NCI-H345 treated with DMSO at 0.1 percent for 48 hours (cell line): ENCODE data around the gene CHRNA4.

ENCODE experiments used
- DNase-seq: peaks from one replicate; lab custom pipeline; 2025; ENCODE audit not compliant: unreplicated experiment; lab: John Stamatoyannopoulos, UW

The CHRNA4 gene

GRCh38 chr20:63322933-63323273 is 38.2 kb downstream of the CHRNA4 start:
- no peak for DNase-seq

- DNase-seq = no peak
Observed at GRCh38 chr20:63322146-63322932, 38.8 kb downstream of the CHRNA4 start.

GRCh38 chr20:63321148-63321831 is 39.9 kb downstream of the CHRNA4 start:
- DNase-seq = no peak

GRCh38 chr20:63320616-63321147 is 40.5 kb downstream of the CHRNA4 start:
- no peak for DNase-seq

- no peak for DNase-seq
Observed at GRCh38 chr20:63320041-63320511, 41.1 kb downstream of the CHRNA4 start.

GRCh38 chr20:63319164-63320040 is 41.7 kb downstream of the CHRNA4 start:
- no peak for DNase-seq

GRCh38 chr20:63318391-63319163 is 42.6 kb downstream of the CHRNA4 start:
- DNase-seq = no peak

- peak; percentile 16 for DNase-seq
Observed at GRCh38 chr20:63317601-63318291, 43.4 kb downstream of the CHRNA4 start.

GRCh38 chr20:63317061-63317460 is 44.1 kb downstream of the CHRNA4 start:
- DNase-seq = no peak

GRCh38 chr20:63316502-63316921 is 44.6 kb downstream of the CHRNA4 start:
- no peak for DNase-seq

GRCh38 chr20:63315731-63316491 is 45.2 kb downstream of the CHRNA4 start:
- no peak for DNase-seq

- no peak for DNase-seq
Observed at GRCh38 chr20:63315240-63315689, 45.9 kb downstream of the CHRNA4 start.

- DNase-seq = no peak
Observed at GRCh38 chr20:63314566-63315239, 46.4 kb downstream of the CHRNA4 start.

- no peak for DNase-seq
Observed at GRCh38 chr20:63314015-63314471, 47.1 kb downstream of the CHRNA4 start.

- DNase-seq = no peak
Observed at GRCh38 chr20:63313349-63314014, 47.7 kb downstream of the CHRNA4 start.

- no peak for DNase-seq
Observed at GRCh38 chr20:63312690-63313348, 48.3 kb downstream of the CHRNA4 start.

- no peak for DNase-seq
Observed at GRCh38 chr20:63312273-63312672, 48.9 kb downstream of the CHRNA4 start.
